ENCODE measurements around the gene MYO15B.

The MYO15B gene

DNA sequence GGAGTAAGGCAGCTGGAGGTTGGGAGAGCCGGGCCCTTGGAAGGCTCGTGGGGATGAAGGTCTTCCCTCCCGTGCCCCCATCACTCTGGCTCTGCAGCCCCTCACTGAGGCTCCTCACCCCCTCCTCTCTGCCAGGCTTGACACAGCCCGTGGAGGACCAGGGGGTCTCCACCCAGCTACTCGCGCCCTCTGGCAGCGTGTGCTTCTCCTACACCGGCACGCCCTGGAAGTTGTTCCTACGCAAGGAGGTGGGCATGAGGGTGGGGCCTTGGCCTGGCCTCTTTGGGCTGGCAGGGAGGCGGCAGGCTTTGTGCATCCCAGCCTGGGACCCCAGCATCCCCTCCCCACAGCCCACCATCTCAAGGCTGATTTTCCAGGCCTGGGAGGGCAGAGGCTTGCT is 30.1 kb downstream of the MYO15B start:
- Histone ChIP-seq H3K9ac (no peak overlapping the region), H3K36me3 (peaks cover 86 to 100% (median 98%) of the 10 kb centered on the region in 11 experiments), H3K27me3 (no peaks in the 10 kb centered on the region), H3K4me2 (no peak overlapping the region), H3K4me1 (no peaks in the 10 kb centered on the region), H3K9me3 (replicated peaks in 1 of 11) (no peaks in the 10 kb centered on the region), H3K27ac (no peak overlapping the region), H3K4me3 (no peak overlapping the region), H4K20me1 (peaks cover 0 to 94% (median 0%) of the 10 kb centered on the region in 11 experiments; a peak in 7 of 22 replicates)
- no peak for TF ChIP-seq Cebpa-rat (IDR thresholded peaks at IDR 0.05)

- peaks cover 0 to 14% (median 9%) of the 10 kb centered on the region in 10 experiments; a peak in 15 of 20 replicates for H3K4me1 ChIP-seq
- no peak overlapping the region for H3K9ac ChIP-seq
- peaks cover 72 to 100% (median 98%) of the 10 kb centered on the region in 11 experiments for H3K36me3 ChIP-seq
- no peak overlapping the region for H3K4me3 ChIP-seq
- no peak overlapping the region for H3K27ac ChIP-seq
- H3K27me3 ChIP-seq: no peaks in the 10 kb centered on the region
- no peak for TF ChIP-seq Cebpa-rat (IDR thresholded peaks at IDR 0.05)
- no peak overlapping the region for H3K4me2 ChIP-seq
- H4K20me1 ChIP-seq: peaks cover 0 to 91% (median 5%) of the 10 kb centered on the region in 11 experiments; a peak in 7 of 22 replicates
- H3K9me3 ChIP-seq (replicated peaks in 1 of 11): no peaks in the 10 kb centered on the region
Measured at GRCh38 chr17:75619506-75620431, 32.2 kb downstream of the MYO15B start.

DNA sequence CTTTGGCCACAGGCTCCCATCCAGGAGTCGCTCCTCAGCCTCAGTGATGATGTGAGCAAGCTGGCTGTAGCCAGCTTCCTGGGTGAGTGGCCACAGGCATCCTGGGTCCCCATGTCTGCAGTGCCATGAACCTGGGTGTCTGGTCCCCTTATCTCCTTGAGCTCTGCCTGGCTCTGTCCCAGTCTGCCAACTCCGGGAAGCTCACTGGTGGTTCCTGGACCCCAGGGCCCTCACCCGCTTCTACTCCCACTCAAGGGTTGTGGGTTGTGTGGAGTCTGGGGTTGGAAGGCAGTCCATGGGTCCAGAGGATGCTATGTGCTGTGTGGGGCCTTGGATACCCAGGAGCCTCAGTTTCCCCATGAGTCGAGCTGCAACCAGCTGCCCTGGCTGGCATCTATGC is 33.9 kb downstream of the MYO15B start:
- peaks cover 0 to 91% (median 14%) of the 10 kb centered on the region in 11 experiments; a peak in 17 of 22 replicates for H4K20me1 ChIP-seq
- peaks cover 74 to 100% (median 97%) of the 10 kb centered on the region in 11 experiments for H3K36me3 ChIP-seq
- H3K9ac ChIP-seq: no peak overlapping the region
- H3K9me3 ChIP-seq (replicated peaks in 1 of 11): no peaks in the 10 kb centered on the region
- H3K4me1 ChIP-seq: peaks cover 12 to 31% (median 26%) of the 10 kb centered on the region in 10 experiments
- TF ChIP-seq Cebpa-rat (IDR thresholded peaks at IDR 0.05): no peak
- H3K4me2 ChIP-seq: no peak overlapping the region
- H3K27ac ChIP-seq: no peak overlapping the region; a peak in 1 of 22 replicates
- no peaks in the 10 kb centered on the region for H3K27me3 ChIP-seq
- H3K4me3 ChIP-seq: no peak overlapping the region

DNA sequence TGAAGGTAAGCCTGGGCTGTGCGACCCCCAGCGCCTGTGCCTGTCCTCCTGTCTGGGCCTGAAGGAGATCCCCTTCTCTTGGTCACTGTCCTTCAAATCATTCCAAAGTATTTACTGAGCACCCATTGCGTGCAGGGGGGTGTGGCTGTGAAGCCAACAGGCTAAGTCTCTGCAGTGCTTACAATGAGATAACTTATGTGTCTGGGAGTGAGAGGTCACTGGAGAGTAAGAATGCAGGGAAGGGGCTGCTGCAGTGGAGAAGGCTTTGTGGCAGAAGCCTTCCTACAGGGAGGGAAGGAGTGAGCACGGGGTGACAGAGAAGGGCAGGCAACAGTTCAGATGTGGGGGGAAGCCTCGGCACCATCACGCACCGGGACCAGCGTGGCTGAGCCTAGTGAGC is 34.5 kb downstream of the MYO15B start:
- Histone ChIP-seq H3K27ac (no peak overlapping the region; a peak in 1 of 22 replicates), H3K4me2 (no peak overlapping the region), H3K36me3 (peaks cover 71 to 100% (median 97%) of the 10 kb centered on the region in 11 experiments), H4K20me1 (peaks cover 0 to 91% (median 18%) of the 10 kb centered on the region in 11 experiments; a peak in 17 of 22 replicates), H3K27me3 (no peaks in the 10 kb centered on the region), H3K9me3 (replicated peaks in 1 of 11) (no peaks in the 10 kb centered on the region), H3K4me1 (peaks cover 18 to 37% (median 32%) of the 10 kb centered on the region in 10 experiments), H3K9ac (peak overlapping the region in 2 of 11 experiments; percentile 8 to 24; a peak in 1 of 22 replicates), H3K4me3 (no peak overlapping the region)
- TF ChIP-seq Cebpa-rat (IDR thresholded peaks at IDR 0.05): no peak

DNA sequence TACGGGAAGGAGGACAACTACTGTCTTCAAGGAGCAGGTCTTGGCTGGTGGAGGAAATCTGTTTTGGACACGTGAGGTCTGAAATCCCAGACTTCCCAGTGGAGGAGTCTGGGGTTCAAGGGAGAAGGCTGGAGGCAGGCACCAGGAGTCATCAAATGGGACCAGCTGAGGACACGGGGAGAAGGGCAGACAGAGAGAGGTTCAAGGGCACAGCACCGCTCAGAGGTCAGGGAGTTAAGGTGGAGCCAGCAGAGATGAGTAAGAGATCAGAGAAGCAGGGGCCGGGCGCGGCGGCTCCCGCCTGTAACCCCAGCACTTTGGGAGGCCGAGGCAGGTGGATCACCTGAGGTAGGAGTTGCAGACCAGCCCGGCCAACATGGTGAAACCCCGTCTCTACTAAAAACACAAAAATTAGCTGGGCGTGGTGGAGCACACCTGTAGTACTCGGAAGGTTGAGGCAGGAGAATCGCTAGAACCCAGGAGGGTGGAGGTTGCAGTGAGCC is 35.2 kb downstream of the MYO15B start:
- peak overlapping the region in 1 of 11 experiments; percentile 20; a peak in 1 of 22 replicates for H3K27ac ChIP-seq
- TF ChIP-seq Cebpa-rat (IDR thresholded peaks at IDR 0.05): no peak
- H3K36me3 ChIP-seq: peaks cover 68 to 100% (median 94%) of the 10 kb centered on the region in 11 experiments

DNA sequence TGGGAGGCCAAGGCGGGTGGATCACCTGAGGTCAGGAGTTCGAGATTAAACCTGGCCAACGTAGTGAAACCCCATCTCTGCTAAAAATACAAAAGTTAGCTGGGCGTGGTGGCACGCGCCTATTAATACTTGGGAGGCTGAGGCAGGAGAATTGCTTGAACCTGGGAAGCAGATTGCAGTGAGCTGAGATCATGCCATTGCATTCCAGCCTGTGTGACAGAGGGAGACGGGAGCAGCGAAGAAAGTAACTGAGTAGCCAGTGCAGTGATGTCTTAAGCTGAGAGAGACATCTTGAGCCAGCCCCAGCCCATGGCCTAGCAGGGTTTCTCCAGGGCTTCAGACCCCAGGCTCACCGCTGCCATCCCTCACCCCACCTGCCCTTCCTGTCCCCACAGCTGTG is 35.8 kb downstream of the MYO15B start:
- no peak for TF ChIP-seq Cebpa-rat (IDR thresholded peaks at IDR 0.05)
- Histone ChIP-seq H3K4me1 (peaks cover 21 to 50% (median 45%) of the 10 kb centered on the region in 10 experiments), H3K4me3 (no peak overlapping the region), H3K27ac (0 out of 22 replicates have a peak overlapping the region, but pooled peaks of 1 of the 11 experiments have one; percentile 20), H4K20me1 (peaks cover 0 to 92% (median 19%) of the 10 kb centered on the region in 11 experiments; a peak in 17 of 22 replicates), H3K27me3 (no peaks in the 10 kb centered on the region), H3K4me2 (no peak overlapping the region), H3K9ac (no peak overlapping the region), H3K9me3 (replicated peaks in 1 of 11) (no peaks in the 10 kb centered on the region), H3K36me3 (peaks cover 63 to 100% (median 90%) of the 10 kb centered on the region in 11 experiments)

More for the DNA sequence above, 35.2 kb downstream of the MYO15B start:
- H4K20me1 ChIP-seq: peaks cover 0 to 88% (median 19%) of the 10 kb centered on the region in 11 experiments; a peak in 17 of 22 replicates
- no peaks in the 10 kb centered on the region for H3K9me3 ChIP-seq (replicated peaks in 1 of 11)
- H3K27me3 ChIP-seq: no peaks in the 10 kb centered on the region
- no peak overlapping the region for H3K4me3 ChIP-seq
- H3K4me2 ChIP-seq: no peak overlapping the region
- no peak overlapping the region for H3K9ac ChIP-seq
- H3K4me1 ChIP-seq: peaks cover 21 to 45% (median 39%) of the 10 kb centered on the region in 10 experiments

DNA sequence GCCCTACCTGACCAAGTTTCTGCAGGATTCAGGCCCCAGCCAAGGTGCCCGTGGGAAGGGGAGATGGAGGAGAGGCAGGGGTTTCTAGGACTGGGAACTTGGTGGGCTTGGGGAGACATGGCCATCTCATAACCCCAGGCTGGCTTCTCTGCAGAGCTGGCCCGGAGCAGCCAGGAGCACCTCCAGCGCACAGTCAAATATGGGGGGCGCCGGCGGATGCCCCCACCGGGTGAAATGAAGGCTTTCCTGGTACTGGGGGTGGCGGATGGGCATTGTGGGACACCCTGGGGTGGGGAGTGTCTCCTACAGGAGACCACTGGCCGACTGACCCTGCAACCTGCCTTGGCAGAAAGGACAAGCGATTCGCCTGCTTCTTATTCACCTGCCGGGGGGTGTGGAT is 36.4 kb downstream of the MYO15B start:
- Histone ChIP-seq H4K20me1 (peaks cover 0 to 94% (median 19%) of the 10 kb centered on the region in 11 experiments; a peak in 17 of 22 replicates), H3K9ac (peak overlapping the region in 2 of 11 experiments; percentile 22 to 23; a peak in 3 of 22 replicates), H3K27me3 (no peaks in the 10 kb centered on the region), H3K4me1 (peaks cover 21 to 57% (median 51%) of the 10 kb centered on the region in 10 experiments), H3K4me3 (no peak overlapping the region), H3K9me3 (replicated peaks in 1 of 11) (no peaks in the 10 kb centered on the region), H3K27ac (peak overlapping the region in 2 of 11 experiments; percentile 6 to 79; a peak in 2 of 22 replicates), H3K36me3 (peaks cover 56 to 99% (median 84%) of the 10 kb centered on the region in 11 experiments), H3K4me2 (peak overlapping the region in 3 of 11 experiments; percentile 67 to 97 (median 91); a peak in 5 of 22 replicates)
- no peak for TF ChIP-seq Cebpa-rat (IDR thresholded peaks at IDR 0.05)

GRCh38 chr17:75624714-75625345 is 37.2 kb downstream of the MYO15B start:
- H3K4me3 ChIP-seq: no peak overlapping the region; a peak in 1 of 20 replicates
- no peaks in the 10 kb centered on the region for H3K27me3 ChIP-seq
- no peaks in the 10 kb centered on the region for H3K9me3 ChIP-seq (replicated peaks in 1 of 11)
- H3K27ac ChIP-seq: peak overlapping the region in 5 of 11 experiments; percentile 6 to 83 (median 74); a peak in 7 of 22 replicates
- peak overlapping the region in 8 of 11 experiments; percentile 67 to 97 (median 90); a peak in 16 of 22 replicates for H3K4me2 ChIP-seq
- peak overlapping the region in 6 of 11 experiments; percentile 9 to 72 (median 51); a peak in 5 of 22 replicates for H3K9ac ChIP-seq
- peaks cover 0 to 93% (median 19%) of the 10 kb centered on the region in 11 experiments; a peak in 17 of 22 replicates for H4K20me1 ChIP-seq
- H3K36me3 ChIP-seq: peaks cover 48 to 95% (median 76%) of the 10 kb centered on the region in 11 experiments
- H3K4me1 ChIP-seq: peaks cover 21 to 65% (median 59%) of the 10 kb centered on the region in 10 experiments
- no peak for TF ChIP-seq Cebpa-rat (IDR thresholded peaks at IDR 0.05)
